GM12864 (cell line): ENCODE measurements around the gene CSNK2B.

Source experiments
- DNase-seq: peaks from one replicate; pipeline ENCODE4 v3.0.0-alpha.2; 2011; ENCODE audit warnings: low read depth
- H3K4me3 ChIP-seq: 2 replicates; pipeline ENCODE4 v1.5.1; 2011; ENCODE audit warnings: mild to moderate bottlenecking, low read depth, low read length, control low read depth
- TF ChIP-seq, protein P1 (sequence below): IDR thresholded peaks from 2 replicates; pipeline ENCODE4 v1.5.1; 2011; ENCODE audit warnings: low read depth, mild to moderate bottlenecking, moderate library complexity, low read length, control low read depth, inconsistent platforms; ENCODE audit errors: missing control alignments

The CSNK2B gene

DNA sequence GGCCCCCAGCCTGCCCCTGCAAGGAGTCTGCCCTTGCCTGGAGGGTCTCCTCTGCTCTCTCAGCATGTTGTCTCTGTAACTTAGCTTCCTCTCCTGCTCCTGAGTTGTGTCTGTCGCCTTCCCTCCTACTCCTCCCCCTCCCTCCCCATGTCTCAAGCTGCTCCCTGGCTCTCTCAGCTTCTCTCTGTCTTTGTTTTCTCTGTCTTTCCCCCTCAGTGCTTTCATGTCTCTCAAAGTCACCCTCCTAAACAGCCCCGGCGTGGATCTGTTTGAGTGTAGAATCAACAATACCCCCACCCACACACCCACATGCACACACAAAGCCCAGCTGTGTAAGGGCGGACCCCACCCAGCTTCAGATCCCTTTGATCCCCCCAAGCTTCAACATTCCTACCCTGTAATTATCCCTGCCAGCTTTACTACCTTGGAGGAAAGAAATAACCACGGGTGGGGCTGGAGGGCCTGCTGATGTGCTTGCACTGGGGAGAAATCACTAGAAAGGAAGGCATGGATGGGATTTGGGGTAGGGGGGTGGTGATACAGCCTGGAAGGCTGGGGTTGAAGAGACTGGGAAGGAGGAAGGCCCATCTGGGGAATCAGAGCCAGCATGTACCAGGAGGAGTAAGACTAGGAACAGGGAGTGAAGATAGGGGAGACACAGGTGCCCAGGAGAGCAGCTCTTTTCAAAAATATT is 48.3 kb downstream of the CSNK2B start:
- no peak for DNase-seq
- TF ChIP-seq, protein P1, sequence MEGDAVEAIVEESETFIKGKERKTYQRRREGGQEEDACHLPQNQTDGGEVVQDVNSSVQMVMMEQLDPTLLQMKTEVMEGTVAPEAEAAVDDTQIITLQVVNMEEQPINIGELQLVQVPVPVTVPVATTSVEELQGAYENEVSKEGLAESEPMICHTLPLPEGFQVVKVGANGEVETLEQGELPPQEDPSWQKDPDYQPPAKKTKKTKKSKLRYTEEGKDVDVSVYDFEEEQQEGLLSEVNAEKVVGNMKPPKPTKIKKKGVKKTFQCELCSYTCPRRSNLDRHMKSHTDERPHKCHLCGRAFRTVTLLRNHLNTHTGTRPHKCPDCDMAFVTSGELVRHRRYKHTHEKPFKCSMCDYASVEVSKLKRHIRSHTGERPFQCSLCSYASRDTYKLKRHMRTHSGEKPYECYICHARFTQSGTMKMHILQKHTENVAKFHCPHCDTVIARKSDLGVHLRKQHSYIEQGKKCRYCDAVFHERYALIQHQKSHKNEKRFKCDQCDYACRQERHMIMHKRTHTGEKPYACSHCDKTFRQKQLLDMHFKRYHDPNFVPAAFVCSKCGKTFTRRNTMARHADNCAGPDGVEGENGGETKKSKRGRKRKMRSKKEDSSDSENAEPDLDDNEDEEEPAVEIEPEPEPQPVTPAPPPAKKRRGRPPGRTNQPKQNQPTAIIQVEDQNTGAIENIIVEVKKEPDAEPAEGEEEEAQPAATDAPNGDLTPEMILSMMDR = no peak
- H3K4me3 ChIP-seq = no peak overlapping the region

DNA sequence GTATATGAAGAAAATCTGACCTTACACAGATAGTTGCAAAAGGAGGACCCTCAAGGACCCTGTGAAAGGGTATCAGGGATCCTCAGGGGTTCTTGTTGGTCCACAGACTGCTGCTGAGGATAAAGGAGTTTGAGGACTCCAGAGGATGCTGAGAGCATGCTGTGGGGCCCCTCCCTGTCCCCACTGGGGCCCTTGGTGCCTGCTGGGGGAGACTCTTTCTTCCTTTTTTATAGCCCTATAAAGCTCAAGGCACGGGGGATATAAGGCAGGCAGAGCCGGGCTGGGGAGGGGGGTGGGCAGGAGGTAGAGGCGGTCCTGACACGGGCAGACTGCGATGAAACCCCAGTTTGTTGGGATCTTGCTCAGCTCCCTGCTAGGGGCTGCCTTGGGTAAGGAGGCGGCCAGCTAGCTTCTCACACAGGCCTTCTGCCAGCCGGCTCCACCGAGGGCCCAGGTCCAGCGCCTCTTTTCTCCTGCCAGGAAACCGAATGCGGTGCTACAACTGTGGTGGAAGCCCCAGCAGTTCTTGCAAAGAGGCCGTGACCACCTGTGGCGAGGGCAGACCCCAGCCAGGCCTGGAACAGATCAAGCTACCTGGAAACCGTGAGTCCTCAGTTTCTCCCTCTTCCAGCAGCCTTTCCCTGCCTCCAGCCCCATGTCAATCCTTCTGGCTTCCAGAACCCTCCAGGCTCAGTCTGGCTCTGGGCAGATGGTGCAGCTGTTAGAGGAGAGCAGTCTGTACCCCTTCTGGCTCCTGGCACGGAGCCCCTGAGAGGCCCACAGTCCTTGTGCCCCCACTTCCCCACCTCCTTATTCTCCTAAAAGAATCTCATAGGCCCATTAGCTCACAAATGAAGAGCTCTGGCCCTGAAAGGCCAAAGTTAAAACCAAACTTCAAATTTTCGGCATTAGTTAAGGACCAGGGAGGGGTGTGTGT is 49.4 kb downstream of the CSNK2B start, which contains the start of gene LY6G6D:
LY6G6D (plus strand) TSS at position 327 of the 937 bp plus-strand sequence; CDS start at position 335, 8 bp downstream.
- TF ChIP-seq, protein P1 = no peak
- no peak for DNase-seq
- H3K4me3 ChIP-seq = no peak within 1 kb of the TSS

GRCh38 chr6:31717499-31718222 is 51.8 kb downstream of the CSNK2B start:
- H3K4me3 ChIP-seq = no peak overlapping the region
- TF ChIP-seq, protein P1 = no peak
- no peak for DNase-seq

- TF ChIP-seq, protein P1 = no peak
- no peak for DNase-seq
- no peak overlapping the region for H3K4me3 ChIP-seq
Observed at GRCh38 chr6:31718265-31718664, 52.4 kb downstream of the CSNK2B start.

DNA sequence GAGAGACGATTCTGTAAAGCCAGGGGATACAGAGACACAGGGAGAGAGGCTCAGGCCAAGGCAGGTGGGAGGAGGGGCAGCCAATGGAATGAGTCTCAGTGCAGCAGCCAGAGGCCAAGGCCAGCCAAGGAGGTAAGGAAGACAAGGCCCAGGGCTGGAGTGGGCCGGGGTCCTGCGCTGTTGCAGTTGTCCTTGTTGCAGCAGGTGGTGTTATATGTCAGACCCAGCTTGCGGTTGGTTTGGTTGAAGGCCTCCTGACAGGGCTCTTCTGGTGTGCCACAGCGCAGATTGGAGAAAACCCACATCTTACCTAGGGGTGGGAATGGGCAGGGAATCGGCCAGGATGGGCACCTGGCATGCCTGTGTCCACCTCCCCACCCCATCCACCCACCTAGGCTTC is 53.1 kb downstream of the CSNK2B start:
- DNase-seq = no peak
- H3K4me3 ChIP-seq = no peak overlapping the region
- TF ChIP-seq, protein P1 = no peak
